NCI-H1092 treated with DMSO at 0.1 percent for 48 hours (cell line): ENCODE data around the gene TRMT10C.
"Not testable (repeated sequence)": the region's sequence is repeated elsewhere in the genome, so short reads cannot be mapped to it uniquely, and the experiment has no call there.

Experiments
- DNase-seq: peaks from one replicate; lab custom pipeline; 2025; lab: John Stamatoyannopoulos, UW

The TRMT10C gene

GRCh38 chr3:101561630-101562328 lies at the start of gene TRMT10C:
TRMT10C (plus strand) TSS chr3:101561868; CDS start chr3:101564782, 2,914 bp downstream.
- DNase-seq = peak; percentile 84

- peak; percentile 83 for DNase-seq
Measured at GRCh38 chr3:101512396-101512645, 49.3 kb upstream of the TRMT10C start.

GRCh38 chr3:101512646-101513418 lies 48.8 kb upstream of the TRMT10C start, which contains the start of gene SENP7:
SENP7 (minus strand) TSS chr3:101513212; CDS start chr3:101513130, 82 bp downstream.
- peak; percentile 88 for DNase-seq

- DNase-seq = no peak
Measured at GRCh38 chr3:101513419-101513986, 48.2 kb upstream of the TRMT10C start.

GRCh38 chr3:101518421-101518871 lies 43.2 kb upstream of the TRMT10C start:
- no peak for DNase-seq

GRCh38 chr3:101519685-101520365 lies 41.8 kb upstream of the TRMT10C start:
- no peak for DNase-seq

GRCh38 chr3:101521211-101521701 lies 40.4 kb upstream of the TRMT10C start:
- no peak for DNase-seq

GRCh38 chr3:101527441-101527840 lies 34.2 kb upstream of the TRMT10C start:
- no peak for DNase-seq

- DNase-seq = no peak
Measured at GRCh38 chr3:101527906-101528305, 33.8 kb upstream of the TRMT10C start.

- DNase-seq = no peak
Measured at GRCh38 chr3:101529816-101530685, 31.6 kb upstream of the TRMT10C start.

GRCh38 chr3:101530686-101531047 lies 31.0 kb upstream of the TRMT10C start:
- DNase-seq = no peak

- no peak for DNase-seq
Measured at GRCh38 chr3:101531473-101532086, 30.1 kb upstream of the TRMT10C start.

- DNase-seq = no peak
Measured at GRCh38 chr3:101532783-101533602, 28.7 kb upstream of the TRMT10C start.

- no peak for DNase-seq
Measured at GRCh38 chr3:101533603-101533968, 28.1 kb upstream of the TRMT10C start.

- DNase-seq = no peak
Measured at GRCh38 chr3:101535221-101535620, 26.4 kb upstream of the TRMT10C start.

- DNase-seq = no peak
Measured at GRCh38 chr3:101536266-101536665, 25.4 kb upstream of the TRMT10C start.

- DNase-seq = not testable (repeated sequence)
Measured at GRCh38 chr3:101536955-101537354, 24.7 kb upstream of the TRMT10C start.

GRCh38 chr3:101542957-101543356 lies 18.7 kb upstream of the TRMT10C start:
- no peak for DNase-seq

- no peak for DNase-seq
Measured at GRCh38 chr3:101544161-101544850, 17.4 kb upstream of the TRMT10C start.
